ENCODE measurements around the gene SPINT2. TPM values are rescaled to one million over a fixed set of nuclear protein-coding genes. Genes with fewer than 3 reads are reported as not detected.

The SPINT2 gene
- polyA plus RNA-seq, 1 donor from 2014 or later = 236 TPM

GRCh38 chr19:38218204-38218603 is 46.2 kb upstream of the SPINT2 start:
- TF ChIP-seq EP300 (conservative IDR thresholded peaks at IDR 0.05; ENCODE audit: poor library complexity, severe bottlenecking) (no peak), CTCF (IDR thresholded peaks at IDR 0.05; ENCODE audit: poor library complexity, severe bottlenecking) (no peak), TAF1 (IDR thresholded peaks at IDR 0.05; ENCODE audit: low read depth) (no peak), SMC3 (conservative IDR thresholded peaks at IDR 0.05; ENCODE audit: poor library complexity) (no peak), EZH2 (IDR thresholded peaks at IDR 0.05; ENCODE audit: borderline replicate concordance, insufficient read depth, low read length, poor library complexity, severe bottlenecking) (no peak), RAD21 (conservative IDR thresholded peaks at IDR 0.05) (no peak), POLR2AphosphoS5 (IDR thresholded peaks at IDR 0.05) (no peak), MXI1 (conservative IDR thresholded peaks at IDR 0.05; ENCODE audit: poor library complexity, severe bottlenecking) (no peak), REST (IDR thresholded peaks at IDR 0.05; ENCODE audit: borderline replicate concordance) (no peak)
- Histone ChIP-seq H3K36me3 (ENCODE audit: insufficient read depth, low read length) (no peaks in the 10 kb centered on the region), H3K4me3 (ENCODE audit: low read length) (no peak overlapping the region), H3K79me2 (replicated peaks; ENCODE audit: insufficient read depth, low read length) (peaks cover 7% of the 10 kb centered on the region), H3K9me3 (ENCODE audit: low read length) (no peaks in the 10 kb centered on the region), H3F3A (ENCODE audit: insufficient read depth, low read length, poor library complexity, severe bottlenecking) (no peaks in the 10 kb centered on the region), H3K27me3 (ENCODE audit: insufficient read depth, low read depth, low read length) (no peaks in the 10 kb centered on the region), H3K9ac (ENCODE audit: low read length) (no peak overlapping the region), H2AFZ (ENCODE audit: low read depth, low read length) (no peak overlapping the region), H3K9me2 (ENCODE audit: insufficient read depth, low read length) (no peaks in the 10 kb centered on the region), H3K27ac (ENCODE audit: low read length) (no peak overlapping the region), H4K20me1 (ENCODE audit: insufficient read depth) (no peaks in the 10 kb centered on the region), H3K4me2 (ENCODE audit: low read length) (no peak overlapping the region)

- no peaks in the 10 kb centered on the region for H3K9me2 ChIP-seq (ENCODE audit: insufficient read depth, low read length)
- H3K9me3 ChIP-seq (ENCODE audit: low read length) = no peaks in the 10 kb centered on the region
- no peak overlapping the region for H3K4me3 ChIP-seq (ENCODE audit: low read length)
- H3K27me3 ChIP-seq (ENCODE audit: insufficient read depth, low read depth, low read length) = no peaks in the 10 kb centered on the region
- H3K9ac ChIP-seq (ENCODE audit: low read length) = no peak overlapping the region
- H2AFZ ChIP-seq (ENCODE audit: low read depth, low read length) = no peak overlapping the region
- no peak overlapping the region for H3K27ac ChIP-seq (ENCODE audit: low read length)
- H4K20me1 ChIP-seq (ENCODE audit: insufficient read depth) = no peaks in the 10 kb centered on the region
- no peak overlapping the region for H3K4me2 ChIP-seq (ENCODE audit: low read length)
- H3F3A ChIP-seq (ENCODE audit: insufficient read depth, low read length, poor library complexity, severe bottlenecking) = no peaks in the 10 kb centered on the region
- TF ChIP-seq EP300 (conservative IDR thresholded peaks at IDR 0.05; ENCODE audit: poor library complexity, severe bottlenecking) (no peak), MXI1 (conservative IDR thresholded peaks at IDR 0.05; ENCODE audit: poor library complexity, severe bottlenecking) (no peak), CTCF (IDR thresholded peaks at IDR 0.05; ENCODE audit: poor library complexity, severe bottlenecking) (no peak), POLR2AphosphoS5 (IDR thresholded peaks at IDR 0.05) (no peak), RAD21 (conservative IDR thresholded peaks at IDR 0.05) (no peak), SMC3 (conservative IDR thresholded peaks at IDR 0.05; ENCODE audit: poor library complexity) (no peak), EZH2 (IDR thresholded peaks at IDR 0.05; ENCODE audit: borderline replicate concordance, insufficient read depth, low read length, poor library complexity, severe bottlenecking) (no peak), TAF1 (IDR thresholded peaks at IDR 0.05; ENCODE audit: low read depth) (no peak), REST (IDR thresholded peaks at IDR 0.05; ENCODE audit: borderline replicate concordance) (no peak)
- peaks cover 14% of the 10 kb centered on the region for H3K79me2 ChIP-seq (replicated peaks; ENCODE audit: insufficient read depth, low read length)
- H3K36me3 ChIP-seq (ENCODE audit: insufficient read depth, low read length) = no peaks in the 10 kb centered on the region
Observed at GRCh38 chr19:38219221-38219620, 45.2 kb upstream of the SPINT2 start.
